DMS153 (cell line): ENCODE data around the gene NLGN2.

ENCODE experiments used
- DNase-seq: peaks from one replicate; lab custom pipeline; 2025; lab: John Stamatoyannopoulos, UW

NLGN2 gene

GRCh38 chr17:7437950-7438614, 30.4 kb downstream of the NLGN2 start:
- DNase-seq = no peak

- DNase-seq = no peak
These were observed 31.2 kb downstream of the NLGN2 start for GRCh38 chr17:7438656-7439460.

- DNase-seq = no peak
These were observed 31.9 kb downstream of the NLGN2 start, which contains the start of gene FGF11 for GRCh38 chr17:7439462-7440112. Gene FGF11, plus strand, starts transcription at chr17:7439512. Its CDS starts 109 bp downstream, at chr17:7439621.

GRCh38 chr17:7440113-7440833, 32.6 kb downstream of the NLGN2 start:
- no peak for DNase-seq

GRCh38 chr17:7440834-7441195, 33.2 kb downstream of the NLGN2 start:
- no peak for DNase-seq

- DNase-seq = no peak
These were observed 33.6 kb downstream of the NLGN2 start for GRCh38 chr17:7441266-7441665.

- no peak for DNase-seq
These were observed 34.5 kb downstream of the NLGN2 start for GRCh38 chr17:7442142-7442541.

GRCh38 chr17:7443499-7444485, 36.1 kb downstream of the NLGN2 start:
- DNase-seq = no peak

- DNase-seq = no peak
These were observed 37.3 kb downstream of the NLGN2 start, which contains the start of gene CHRNB1 for GRCh38 chr17:7444682-7445618. Gene CHRNB1, plus strand, starts transcription at chr17:7445061. Its CDS starts 67 bp downstream, at chr17:7445128.

GRCh38 chr17:7445619-7445968, 37.9 kb downstream of the NLGN2 start:
- no peak for DNase-seq

GRCh38 chr17:7448461-7448860, 40.8 kb downstream of the NLGN2 start:
- DNase-seq = no peak

GRCh38 chr17:7459961-7460545, 52.4 kb downstream of the NLGN2 start:
- DNase-seq = no peak

- no peak for DNase-seq
These were observed 53.4 kb downstream of the NLGN2 start for GRCh38 chr17:7460850-7461660.

- no peak for DNase-seq
These were observed 55.1 kb downstream of the NLGN2 start for GRCh38 chr17:7462474-7463371.

- no peak for DNase-seq
These were observed 55.8 kb downstream of the NLGN2 start for GRCh38 chr17:7463372-7463846.

- no peak for DNase-seq
These were observed 56.4 kb downstream of the NLGN2 start for GRCh38 chr17:7464081-7464480.

- DNase-seq = no peak
These were observed 58.1 kb downstream of the NLGN2 start for GRCh38 chr17:7465597-7466275.
